ENCODE results near the gene HEMGN.

Gene HEMGN

DNA sequence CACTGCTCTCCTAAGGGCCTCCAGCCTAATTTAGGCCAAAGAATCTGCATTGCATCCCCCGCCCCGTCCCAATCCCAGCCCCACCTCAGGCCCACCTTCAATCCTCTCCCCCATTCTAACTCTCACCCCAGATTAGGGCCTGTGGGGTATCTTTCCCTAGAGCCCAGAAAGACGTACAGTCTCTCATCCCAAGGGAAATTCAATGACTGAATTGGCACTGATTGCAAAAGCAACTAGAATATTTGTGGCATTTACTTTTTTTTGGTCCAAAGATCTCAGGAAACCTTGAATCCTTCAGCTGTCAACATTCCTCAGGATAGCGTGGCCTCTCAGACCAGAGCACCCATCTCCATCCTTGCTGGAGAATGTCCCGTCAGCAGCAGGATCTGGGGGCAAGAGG lies 46.2 kb downstream of the HEMGN start:
- DNase-seq, result no peak

DNA sequence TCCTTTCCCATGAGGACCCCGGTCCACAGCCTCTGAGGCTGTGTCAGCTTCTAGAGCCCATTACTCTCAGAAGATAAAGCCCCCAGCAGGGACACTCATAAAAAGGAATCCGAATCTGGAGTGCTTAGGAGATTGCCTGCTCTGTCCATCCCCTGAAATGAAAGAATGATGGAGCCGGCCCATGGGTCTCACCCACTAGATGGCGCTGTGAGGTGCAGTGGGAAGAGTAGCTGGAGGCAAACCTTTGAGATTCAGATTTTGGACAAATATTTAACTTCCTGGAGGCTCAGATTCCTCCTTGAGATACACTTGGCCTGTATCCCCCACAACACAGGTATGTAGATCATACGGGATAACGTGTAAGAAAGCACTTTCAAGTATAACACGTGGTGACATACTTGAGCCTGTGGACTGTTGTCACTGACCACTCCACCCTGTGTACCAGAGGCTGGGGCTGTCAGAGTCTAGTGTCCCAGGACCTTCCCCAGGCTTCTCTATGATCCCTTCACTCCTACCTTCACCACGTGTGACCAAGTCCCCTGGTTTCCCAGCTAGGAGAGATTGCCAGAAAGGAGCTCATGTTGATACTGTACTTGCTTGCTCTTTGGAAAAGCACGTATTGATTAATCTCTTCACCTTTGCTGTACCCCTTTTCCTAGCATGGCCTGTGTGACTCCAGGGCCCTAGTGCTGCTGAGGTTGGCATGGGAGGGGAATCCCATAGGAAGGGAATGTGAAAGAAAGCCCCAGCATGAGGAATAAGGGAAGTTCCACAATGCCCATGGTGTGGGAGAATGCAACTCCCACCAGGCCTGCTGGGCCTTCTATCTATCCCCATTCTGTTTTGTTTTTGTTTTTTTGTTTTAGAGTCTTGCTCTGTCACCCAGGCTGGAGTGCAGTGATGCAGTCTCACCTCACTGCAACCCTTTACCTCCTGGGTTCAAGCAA lies 47.8 kb downstream of the HEMGN start:
- no peak for DNase-seq

DNA sequence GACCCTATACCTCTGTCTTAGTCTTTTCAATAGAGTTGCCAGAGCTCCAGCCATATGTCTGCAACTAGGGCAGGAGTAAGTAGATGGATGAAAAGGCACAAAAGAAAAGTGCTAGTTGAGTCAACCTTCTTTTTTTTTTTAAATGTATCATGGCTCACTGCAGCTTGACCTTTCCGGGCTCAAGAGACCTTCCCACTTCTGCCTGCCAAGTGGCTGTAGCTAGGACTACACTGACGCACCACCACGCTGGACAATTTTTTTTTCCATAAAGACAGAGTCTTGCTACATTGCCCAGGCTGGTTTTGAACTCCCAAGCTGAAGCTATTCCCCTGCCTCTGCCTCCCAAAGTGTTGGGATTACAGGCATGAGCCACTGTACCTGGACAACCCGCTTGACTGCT lies 57.6 kb downstream of the HEMGN start:
- no peak for DNase-seq

All from NCI-H345 (cell line).